Hepatocyte (in vitro differentiated cells): ENCODE data around the gene SRSF11. TPM values are rescaled to one million over a fixed set of nuclear protein-coding genes. Genes with fewer than 3 reads are reported as not detected.
"Not testable (repeated sequence)": the region's sequence is repeated elsewhere in the genome, so short reads cannot be mapped to it uniquely, and the experiment has no call there.

Experiments used
- DNase-seq: peaks from one replicate; pipeline ENCODE4 v3.0.0-alpha.2; 2016; ENCODE audit warnings: low spot score
- H2AFZ ChIP-seq: fragments of 200-600 bp; sonication (generic); 2 replicates; pipeline ENCODE4 v1.6.0; 2016; ENCODE audit warnings: antibody characterized with exemption, mild to moderate bottlenecking
- H3K27ac ChIP-seq: fragments of 200-600 bp; sonication (generic); 2 replicates; pipeline ENCODE4 v1.5.1; 2016; ENCODE audit warnings: mild to moderate bottlenecking
- H3K27me3 ChIP-seq: fragments of 200-600 bp; sonication (generic); 2 replicates; pipeline ENCODE4 v1.6.1; 2016
- H3K36me3 ChIP-seq: fragments of 200-600 bp; sonication (generic); replicated peaks from 2 replicates; pipeline ENCODE4 v1.5.1; 2016; ENCODE audit warnings: low read depth; ENCODE audit not compliant: insufficient read depth
- H3K4me1 ChIP-seq: fragments of 200-600 bp; sonication (generic); 2 replicates; pipeline ENCODE4 v1.5.1; 2016; ENCODE audit warnings: mild to moderate bottlenecking, moderate library complexity; ENCODE audit not compliant: insufficient read depth
- H3K4me2 ChIP-seq: fragments of 200-600 bp; sonication (generic); 2 replicates; pipeline ENCODE4 v1.6.0; 2016
- H3K4me3 ChIP-seq: fragments of 200-600 bp; sonication (generic); 2 replicates; pipeline ENCODE4 v1.5.1; 2016; ENCODE audit warnings: mild to moderate bottlenecking
- H3K79me2 ChIP-seq: fragments of 200-600 bp; sonication (generic); 2 replicates; pipeline ENCODE4 v1.6.0; 2017; ENCODE audit warnings: mild to moderate bottlenecking
- H3K9me2 ChIP-seq: fragments of 200-600 bp; sonication (generic); replicated peaks from 2 replicates; pipeline ENCODE4 v1.6.0; 2017; ENCODE audit warnings: mild to moderate bottlenecking; ENCODE audit not compliant: insufficient read depth
- H3K9me3 ChIP-seq: fragments of 200-600 bp; sonication (generic); 2 replicates; pipeline ENCODE4 v1.5.1; 2016; ENCODE audit warnings: low read depth, mild to moderate bottlenecking
- H4K20me1 ChIP-seq: fragments of 200-600 bp; sonication (generic); 2 replicates; pipeline ENCODE4 v1.6.0; 2016; ENCODE audit warnings: mild to moderate bottlenecking; ENCODE audit not compliant: insufficient read depth, poor library complexity, severe bottlenecking
- EZH2 ChIP-seq: fragments of 200-600 bp; sonication (generic); IDR thresholded peaks from 2 replicates; pipeline ENCODE4 v1.6.1; 2016; ENCODE audit warnings: antibody characterized with exemption, mild to moderate bottlenecking, borderline replicate concordance
- EZH2phosphoT487 ChIP-seq: fragments of 200-600 bp; sonication (generic); IDR thresholded peaks from one replicate; pipeline ENCODE4 v1.6.1; 2018; ENCODE audit warnings: antibody characterized with exemption, mild to moderate bottlenecking, low read depth, moderate library complexity; ENCODE audit not compliant: unreplicated experiment, severe bottlenecking
- WGBS: methylation state at CpG from one replicate; pipeline ENCODE4 v1.1.6; 2016; ENCODE audit warnings: low lambda C conversion rate; ENCODE audit errors: missing lambda C conversion rate; 5-methylcytosine and 5-hydroxymethylcytosine counted together
- polyA plus RNA-seq: library from polyadenylated mRNA; unstranded; fragments of >200 nt; fragmentation: Nextera tagmentation; extraction: Ambion mirVana; gene quantifications from 2 replicates; pipeline ENCODE4 v1.2.1, GENCODE V29; 2016
- total RNA-seq: library from RNA; depleted of rRNA; stranded (reverse); fragments of >200 nt; gene quantifications from 2 replicates; pipeline ENCODE4 v1.2.3, GENCODE V29; 2014
- TF ChIP-seq, protein P1 (sequence below): fragments of 200-600 bp; sonication (generic); IDR thresholded peaks from 2 replicates; pipeline ENCODE4 v1.5.1; 2016; ENCODE audit warnings: antibody characterized with exemption, mild to moderate bottlenecking; ENCODE audit not compliant: poor library complexity

SRSF11 gene
- total RNA-seq (149 and 185 TPM in 2 replicates), polyA plus RNA-seq (161 and 189 TPM in 2 replicates)

DNA sequence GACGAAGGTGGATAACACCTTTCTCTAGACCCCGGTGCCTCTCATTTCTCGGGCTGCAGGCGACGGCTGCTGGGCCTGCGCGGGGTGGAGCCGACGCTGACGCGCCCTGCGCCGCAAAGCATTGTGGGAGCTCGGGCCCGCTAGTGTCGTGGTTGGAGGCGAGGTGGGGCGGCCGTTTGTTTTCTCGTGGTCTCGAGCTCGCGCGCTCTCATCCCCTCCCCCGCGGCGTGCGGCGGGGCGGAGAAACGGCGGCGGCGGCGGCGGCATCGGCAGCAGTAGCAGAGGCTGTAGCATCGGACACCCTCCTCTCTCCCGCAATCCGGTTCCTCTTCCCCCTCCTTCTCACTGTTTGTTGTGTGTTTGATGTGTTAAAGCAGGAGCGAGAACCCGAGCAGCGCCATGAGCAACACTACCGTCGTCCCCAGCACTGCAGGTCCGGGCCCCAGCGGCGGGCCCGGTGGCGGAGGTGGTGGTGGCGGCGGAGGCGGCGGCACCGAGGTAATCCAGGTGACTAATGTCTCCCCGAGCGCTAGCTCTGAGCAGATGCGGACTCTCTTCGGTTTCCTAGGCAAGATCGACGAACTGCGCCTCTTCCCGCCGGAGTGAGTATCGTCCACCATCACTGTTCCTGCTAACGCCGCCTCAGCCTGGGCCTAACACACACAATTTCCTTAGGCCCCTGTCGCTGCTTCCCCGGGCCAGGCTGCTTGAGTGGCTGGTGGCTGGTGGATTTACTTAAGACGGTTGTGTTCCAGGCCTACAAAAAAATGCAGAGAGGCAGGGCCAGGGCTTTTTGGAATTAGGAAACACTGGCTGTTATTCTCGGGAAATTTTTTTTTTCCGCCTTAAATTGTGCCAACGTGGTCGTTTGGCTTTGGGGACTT lies at the start of gene SRSF11:
SRSF11 (plus strand) TSS at position 143 of the 884 bp plus-strand sequence; CDS start at position 400, 257 bp downstream.
- Histone ChIP-seq H2AFZ (peak within 1 kb of the TSS; percentile 45), H4K20me1 (peaks cover 46% of the 10 kb centered on the region), H3K27me3 (no peaks in the 10 kb centered on the region), H3K79me2 (peaks cover 92% of the 10 kb centered on the region), H3K9me3 (no peaks in the 10 kb centered on the region), H3K4me1 (peaks cover 20% of the 10 kb centered on the region), H3K36me3 (no peaks in the 10 kb centered on the region), H3K4me2 (peak within 1 kb of the TSS; percentile 75), H3K4me3 (peak within 1 kb of the TSS; percentile 78), H3K9me2 (no peaks in the 10 kb centered on the region), H3K27ac (peak within 1 kb of the TSS; percentile 97)
- WGBS, result under 1% methylated on average over 64 of the region's 74 CpGs
- DNase-seq, result peak; percentile 98
- TF ChIP-seq, protein P1, sequence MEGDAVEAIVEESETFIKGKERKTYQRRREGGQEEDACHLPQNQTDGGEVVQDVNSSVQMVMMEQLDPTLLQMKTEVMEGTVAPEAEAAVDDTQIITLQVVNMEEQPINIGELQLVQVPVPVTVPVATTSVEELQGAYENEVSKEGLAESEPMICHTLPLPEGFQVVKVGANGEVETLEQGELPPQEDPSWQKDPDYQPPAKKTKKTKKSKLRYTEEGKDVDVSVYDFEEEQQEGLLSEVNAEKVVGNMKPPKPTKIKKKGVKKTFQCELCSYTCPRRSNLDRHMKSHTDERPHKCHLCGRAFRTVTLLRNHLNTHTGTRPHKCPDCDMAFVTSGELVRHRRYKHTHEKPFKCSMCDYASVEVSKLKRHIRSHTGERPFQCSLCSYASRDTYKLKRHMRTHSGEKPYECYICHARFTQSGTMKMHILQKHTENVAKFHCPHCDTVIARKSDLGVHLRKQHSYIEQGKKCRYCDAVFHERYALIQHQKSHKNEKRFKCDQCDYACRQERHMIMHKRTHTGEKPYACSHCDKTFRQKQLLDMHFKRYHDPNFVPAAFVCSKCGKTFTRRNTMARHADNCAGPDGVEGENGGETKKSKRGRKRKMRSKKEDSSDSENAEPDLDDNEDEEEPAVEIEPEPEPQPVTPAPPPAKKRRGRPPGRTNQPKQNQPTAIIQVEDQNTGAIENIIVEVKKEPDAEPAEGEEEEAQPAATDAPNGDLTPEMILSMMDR, result no peak
- no peak for TF ChIP-seq EZH2phosphoT487
- no peak for TF ChIP-seq EZH2

DNA sequence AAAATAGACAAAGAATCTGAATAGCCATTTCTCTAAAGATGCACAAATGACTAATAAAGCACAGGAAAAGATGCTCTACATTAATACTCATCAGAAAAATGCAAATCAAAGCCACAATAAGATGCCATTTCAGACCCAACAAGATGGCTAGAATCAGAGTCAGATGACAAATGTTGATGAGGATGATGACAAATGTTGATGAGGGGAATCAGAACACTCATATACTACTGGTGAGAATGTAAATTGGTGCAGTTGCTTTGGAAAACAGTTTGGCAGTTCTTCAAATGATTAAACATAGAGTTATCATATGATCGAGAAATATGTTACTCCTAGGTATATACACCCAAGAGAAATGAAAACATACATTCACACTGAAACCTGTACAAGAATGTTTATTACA lies 49.7 kb upstream of the SRSF11 start:
- Histone ChIP-seq H3K79me2 (no peaks in the 10 kb centered on the region), H3K4me2 (no peak overlapping the region), H3K4me1 (no peaks in the 10 kb centered on the region), H3K9me3 (no peaks in the 10 kb centered on the region), H3K36me3 (no peaks in the 10 kb centered on the region), H3K27ac (no peak overlapping the region), H3K27me3 (no peaks in the 10 kb centered on the region), H3K4me3 (no peak overlapping the region), H2AFZ (no peak overlapping the region), H3K9me2 (no peaks in the 10 kb centered on the region), H4K20me1 (no peaks in the 10 kb centered on the region)
- WGBS, result 100% methylated on average over 1 of the region's 1 CpG
- TF ChIP-seq, protein P1, result no peak
- TF ChIP-seq EZH2 (no peak), EZH2phosphoT487 (no peak)
- DNase-seq, result no peak

DNA sequence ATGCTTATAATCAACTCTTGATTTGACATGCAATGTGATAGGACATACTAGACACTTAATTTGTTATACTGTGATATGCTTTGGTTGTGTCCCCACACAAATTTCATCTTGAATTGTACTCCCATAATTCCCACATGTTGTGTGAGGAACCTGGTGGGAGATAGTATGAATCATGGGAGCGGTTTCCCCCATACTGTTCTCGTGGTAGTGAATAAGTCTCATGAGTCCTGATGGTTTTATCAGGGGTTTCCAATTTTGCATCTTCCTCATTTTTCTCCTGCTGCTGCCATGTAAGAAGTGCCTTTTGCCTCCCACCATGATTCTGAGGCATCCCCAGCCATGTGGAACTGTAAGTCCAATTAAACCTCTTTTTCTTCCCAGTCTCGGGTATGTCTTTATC lies 36.0 kb upstream of the SRSF11 start:
- not testable (repeated sequence) for H3K27me3 ChIP-seq, H3K9me2 ChIP-seq, H3K9me3 ChIP-seq, H3K4me3 ChIP-seq, H3K4me1 ChIP-seq, H3K27ac ChIP-seq, H2AFZ ChIP-seq, H4K20me1 ChIP-seq, H3K4me2 ChIP-seq, DNase-seq, H3K36me3 ChIP-seq
- peaks cover 14% of the 10 kb centered on the region for H3K79me2 ChIP-seq
- 100% methylated on average over 3 of the region's 3 CpGs for WGBS

DNA sequence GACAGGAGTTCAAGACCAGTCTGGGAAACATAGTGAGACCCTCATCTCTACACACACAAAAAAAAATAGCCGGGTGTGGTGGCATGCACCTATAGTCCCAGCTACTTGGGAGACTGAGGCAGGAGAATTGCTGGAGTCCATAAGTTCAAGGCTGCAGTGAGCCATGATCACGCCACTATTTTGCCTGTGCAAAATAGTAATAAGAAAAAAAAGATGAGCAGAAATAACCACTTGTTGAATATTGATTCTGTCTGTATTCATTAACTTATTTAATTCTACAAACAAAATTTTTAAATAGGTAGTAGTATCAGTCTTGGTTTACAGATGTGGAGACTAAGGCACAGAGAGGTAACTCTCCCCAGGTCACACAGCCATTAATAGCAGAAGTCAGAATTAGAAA lies 32.7 kb upstream of the SRSF11 start:
- H3K9me3 ChIP-seq, result no peaks in the 10 kb centered on the region
- H4K20me1 ChIP-seq, result no peaks in the 10 kb centered on the region
- no peaks in the 10 kb centered on the region for H3K4me1 ChIP-seq
- TF ChIP-seq, protein P1, result no peak
- no peak for TF ChIP-seq EZH2phosphoT487
- TF ChIP-seq EZH2, result no peak
- no peak overlapping the region for H3K27ac ChIP-seq
- H3K9me2 ChIP-seq, result no peaks in the 10 kb centered on the region
- H3K27me3 ChIP-seq, result no peaks in the 10 kb centered on the region
- H3K36me3 ChIP-seq, result no peaks in the 10 kb centered on the region
- H2AFZ ChIP-seq, result no peak overlapping the region
- no peak overlapping the region for H3K4me2 ChIP-seq
- 97% methylated on average over 2 of the region's 2 CpGs for WGBS
- H3K4me3 ChIP-seq, result no peak overlapping the region
- no peak for DNase-seq
- peaks cover 39% of the 10 kb centered on the region for H3K79me2 ChIP-seq
